ENCODE data around the gene RP2. TPM values are rescaled to one million over a fixed set of nuclear protein-coding genes. Genes with fewer than 3 reads are reported as not detected.

RP2 gene
- total RNA-seq, 1 donor from 2014 or later = 15.0 TPM

- no peak for DNase-seq (ENCODE audit: low spot score)
These were observed 80.8 kb downstream of the RP2 start for GRCh38 chrX:46917622-46918021.

- DNase-seq (ENCODE audit: low spot score) = no peak
These were observed 81.6 kb downstream of the RP2 start for GRCh38 chrX:46918434-46918833.

- no peak for DNase-seq (ENCODE audit: low spot score)
These were observed 83.4 kb downstream of the RP2 start for GRCh38 chrX:46920235-46920634.

- no peak for DNase-seq (ENCODE audit: low spot score)
These were observed 85.8 kb downstream of the RP2 start for GRCh38 chrX:46922611-46923010.

GRCh38 chrX:46927718-46928117, 90.9 kb downstream of the RP2 start:
- no peak for DNase-seq (ENCODE audit: low spot score)

- no peak for DNase-seq (ENCODE audit: low spot score)
These were observed 92.8 kb downstream of the RP2 start for GRCh38 chrX:46929439-46930261.

Other genes starting within 250 kb of the RP2 start
- gene SLC9A7, start 77.9 kb upstream of the RP2 start, total RNA-seq = 1.3 TPM
- gene JADE3, start 75.4 kb downstream of the RP2 start, total RNA-seq = 7.2 TPM
- 4.6 TPM for gene RGN, start 241.4 kb downstream of the RP2 start, total RNA-seq